IPS-NIHi7 (cell line): ENCODE results near the gene MRPL28.
"Not testable (repeated sequence)": the region's sequence is repeated elsewhere in the genome, so short reads cannot be mapped to it uniquely, and the experiment has no call there.

Experiments used
- DNase-seq: peaks from one replicate; pipeline ENCODE4 v3.0.0; 2012; ENCODE audit warnings: mixed read lengths; ENCODE audit errors: extremely low spot score

The MRPL28 gene

GRCh38 chr16:340370-341091 lies 29.8 kb downstream of the MRPL28 start:
- DNase-seq, result no peak

GRCh38 chr16:339680-340079 lies 30.7 kb downstream of the MRPL28 start:
- DNase-seq, result no peak

- DNase-seq, result no peak
Measured at GRCh38 chr16:337975-338575, 32.3 kb downstream of the MRPL28 start.

GRCh38 chr16:337437-337836 lies 32.9 kb downstream of the MRPL28 start:
- DNase-seq, result no peak

GRCh38 chr16:336269-336668 lies 34.1 kb downstream of the MRPL28 start:
- no peak for DNase-seq

GRCh38 chr16:334861-335632 lies 35.3 kb downstream of the MRPL28 start:
- DNase-seq, result not testable (repeated sequence)

GRCh38 chr16:334164-334832 lies 36.0 kb downstream of the MRPL28 start:
- DNase-seq, result not testable (repeated sequence)

GRCh38 chr16:333406-334094 lies 36.8 kb downstream of the MRPL28 start:
- no peak for DNase-seq

- not testable (repeated sequence) for DNase-seq
Measured at GRCh38 chr16:331181-331814, 39.0 kb downstream of the MRPL28 start.

GRCh38 chr16:330741-331140 lies 39.6 kb downstream of the MRPL28 start:
- DNase-seq, result no peak

- DNase-seq, result no peak
Measured at GRCh38 chr16:325375-326145, 44.8 kb downstream of the MRPL28 start.

GRCh38 chr16:324451-325334 lies 45.6 kb downstream of the MRPL28 start:
- DNase-seq, result peak; percentile 57

- no peak for DNase-seq
Measured at GRCh38 chr16:324201-324450, 46.2 kb downstream of the MRPL28 start.

- DNase-seq, result no peak
Measured at GRCh38 chr16:322476-323143, 47.7 kb downstream of the MRPL28 start.

GRCh38 chr16:321532-321931 lies 48.8 kb downstream of the MRPL28 start:
- no peak for DNase-seq

- no peak for DNase-seq
Measured at GRCh38 chr16:320206-320605, 50.1 kb downstream of the MRPL28 start.

- DNase-seq, result peak; percentile 86
Measured at GRCh38 chr16:318628-319027, 51.7 kb downstream of the MRPL28 start.

- DNase-seq, result no peak
Measured at GRCh38 chr16:317583-317982, 52.8 kb downstream of the MRPL28 start.
